Activated naive CD4-positive, alpha-beta T cell treated with anti-CD3 and anti-CD28 coated beads for 36 hours (primary cell): ENCODE data around the gene TNFSF15. TPM values are rescaled to one million over a fixed set of nuclear protein-coding genes. Genes with fewer than 3 reads are reported as not detected.
"Not testable (repeated sequence)": the region's sequence is repeated elsewhere in the genome, so short reads cannot be mapped to it uniquely, and the experiment has no call there.

Experiments
- CTCF ChIA-PET: fragments of 350-600 bp; sonication (Branson Sonifier 250); formaldehyde crosslinking; loops from one replicate; lab custom pipeline; 2021; ENCODE audit warnings: antibody characterized with exemption; lab: Charles Lee
- DNase-seq: peaks from one replicate; pipeline ENCODE4 v3.0.0-alpha.2; 2020
- H3K27ac Mint-ChIP-seq: one replicate; pipeline ENCODE4 v1.8.0; 2021; ENCODE audit warnings: mild to moderate bottlenecking, mixed read lengths
- H3K27me3 Mint-ChIP-seq: one replicate; pipeline ENCODE4 v1.8.0; 2021; ENCODE audit warnings: low read depth, mixed read lengths
- H3K36me3 Mint-ChIP-seq: one replicate; pipeline ENCODE4 v1.8.0; 2021; ENCODE audit warnings: low read depth, mixed read lengths
- H3K4me1 Mint-ChIP-seq: one replicate; pipeline ENCODE4 v1.8.0; 2021; ENCODE audit warnings: low read depth, mixed read lengths
- H3K4me3 Mint-ChIP-seq: one replicate; pipeline ENCODE4 v1.8.0; 2021; ENCODE audit warnings: mild to moderate bottlenecking, moderate library complexity, mixed read lengths
- H3K9me3 Mint-ChIP-seq: one replicate; pipeline ENCODE4 v1.8.0; 2021; ENCODE audit warnings: mixed read lengths
- intact Hi-C: fragments of 100-400 bp; cut with micrococcal nuclease; formaldehyde crosslinking; loops from one replicate; pipeline ENCODE4 v1.15.1; 2023
- total RNA-seq, 2 experiments: library from RNA; stranded (reverse); gene quantifications; one replicate each; pipeline ENCODE4 v1.2.3, GENCODE V29; 2021

Gene TNFSF15
- total RNA-seq, 2 experiments from 2014 or later, result 0.62 to 0.74 TPM

DNA sequence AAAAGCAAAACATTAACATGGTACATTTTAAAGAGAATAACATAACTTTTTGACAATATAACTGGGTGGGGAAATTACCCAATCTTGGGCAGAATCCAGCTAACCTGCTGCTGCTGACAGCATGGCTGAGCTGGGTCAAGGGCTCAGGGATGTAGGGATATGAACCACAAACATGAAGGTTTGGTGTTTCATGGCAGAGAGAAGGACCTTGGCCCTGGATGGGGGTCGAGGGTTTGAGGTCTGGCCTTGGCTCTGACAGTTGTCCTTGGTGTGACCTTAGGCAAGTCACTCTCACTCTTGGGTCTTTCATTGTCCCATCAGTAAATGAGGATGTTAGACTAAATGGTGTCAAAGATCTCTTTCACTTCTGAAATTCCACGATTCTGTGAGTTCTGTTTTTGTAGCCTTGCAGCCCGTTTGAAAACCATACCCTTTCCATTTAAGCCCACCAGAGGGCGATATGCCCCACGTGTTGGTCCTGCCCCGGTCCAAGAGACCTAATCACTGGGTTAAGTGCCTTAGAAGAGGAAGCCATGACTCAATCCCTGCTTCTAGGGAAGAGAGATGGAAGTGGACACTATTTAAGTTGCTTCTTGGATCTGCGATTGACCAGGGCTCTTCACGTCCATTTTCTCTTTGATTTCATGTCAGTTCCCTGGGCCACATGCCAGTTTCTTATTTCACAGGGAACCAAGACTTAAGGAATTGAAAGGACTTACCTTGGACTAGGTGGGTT, 67.1 kb downstream of the TNFSF15 start:
- Mint-ChIP-seq H3K4me1 (peaks cover 56% of the 10 kb centered on the region), H3K4me3 (no peak overlapping the region), H3K27me3 (no peaks in the 10 kb centered on the region), H3K27ac (peak overlapping the region; percentile 86), H3K9me3 (no peaks in the 10 kb centered on the region), H3K36me3 (no peaks in the 10 kb centered on the region)
- DNase-seq, result peak; percentile 82
- CTCF ChIA-PET, result interaction anchor here (0.6 to 9.9 kb wide), 24 partner anchors 15 to 277 kb away, joined by 3 to 155 read pairs (median 6); partner anchors contain the start of gene TEX48
- intact Hi-C loops, result loop anchor here (1.0 to 5.0 kb wide), 4 partner anchors 56 to 331 kb away; partner anchors contain the start of gene TEX48

DNA sequence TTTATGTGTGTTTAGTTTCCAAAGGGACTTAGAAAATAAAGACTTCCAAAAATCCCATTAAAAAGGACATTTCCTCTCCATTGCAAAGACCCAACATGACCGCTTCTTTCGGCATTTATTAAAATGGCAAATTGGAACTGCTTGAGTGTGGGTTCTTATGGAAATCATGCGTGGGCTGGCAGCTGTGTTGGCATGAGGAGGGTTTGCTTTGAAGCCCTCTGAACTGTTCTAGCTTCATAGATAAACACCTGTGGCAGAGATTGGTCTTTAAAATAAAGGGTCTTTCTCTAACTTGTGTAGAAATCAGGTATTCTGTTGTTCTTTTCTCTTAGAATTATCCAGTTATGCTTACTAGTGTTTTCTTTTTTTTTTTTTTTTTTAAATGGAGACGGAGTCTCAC, 68.0 kb downstream of the TNFSF15 start:
- Mint-ChIP-seq H3K9me3 (no peaks in the 10 kb centered on the region), H3K27me3 (no peaks in the 10 kb centered on the region), H3K27ac (peak overlapping the region; percentile 70), H3K4me3 (no peak overlapping the region), H3K4me1 (peaks cover 56% of the 10 kb centered on the region), H3K36me3 (no peaks in the 10 kb centered on the region)
- no peak for DNase-seq
- intact Hi-C loops, result loop anchor here (1.0 to 5.0 kb wide), 3 partner anchors 19 to 331 kb away; no protein-coding TSS in a partner anchor
- CTCF ChIA-PET, result interaction anchor here (0.7 to 9.9 kb wide), 20 partner anchors 32 to 345 kb away, joined by 3 to 155 read pairs (median 5); partner anchors contain the start of gene TEX48

DNA sequence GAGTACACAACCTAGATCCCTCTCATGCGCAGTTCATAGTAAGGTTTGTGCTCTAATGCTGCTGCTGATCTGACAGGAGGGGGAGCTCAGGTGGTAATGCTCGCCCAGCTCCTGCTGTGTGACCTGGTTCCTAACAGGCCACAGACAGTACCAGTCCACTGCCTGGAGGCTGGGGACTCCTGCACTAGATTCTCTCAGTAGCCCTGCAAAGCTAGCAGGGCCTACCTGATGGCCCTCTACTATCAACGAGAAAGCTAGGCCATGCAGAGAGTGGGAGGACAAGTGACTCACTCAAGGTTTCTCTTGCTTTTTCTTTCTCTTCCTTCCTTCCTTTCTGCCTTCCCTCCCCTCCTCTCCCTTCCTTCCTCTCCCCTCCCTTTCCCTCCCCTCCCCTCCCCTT, 68.7 kb downstream of the TNFSF15 start:
- peak; percentile 54 for DNase-seq
- Mint-ChIP-seq H3K27ac (peak overlapping the region; percentile 87), H3K4me1 (peaks cover 56% of the 10 kb centered on the region), H3K36me3 (no peaks in the 10 kb centered on the region), H3K27me3 (no peaks in the 10 kb centered on the region), H3K4me3 (no peak overlapping the region), H3K9me3 (no peaks in the 10 kb centered on the region)
- CTCF ChIA-PET, result interaction anchor here (0.8 to 9.9 kb wide), 11 partner anchors 18 to 345 kb away, joined by 3 to 155 read pairs (median 4); partner anchors contain the start of gene TEX48
- intact Hi-C loops, result loop anchor here (1.0 to 5.0 kb wide), 3 partner anchors 18 to 330 kb away; no protein-coding TSS in a partner anchor

DNA sequence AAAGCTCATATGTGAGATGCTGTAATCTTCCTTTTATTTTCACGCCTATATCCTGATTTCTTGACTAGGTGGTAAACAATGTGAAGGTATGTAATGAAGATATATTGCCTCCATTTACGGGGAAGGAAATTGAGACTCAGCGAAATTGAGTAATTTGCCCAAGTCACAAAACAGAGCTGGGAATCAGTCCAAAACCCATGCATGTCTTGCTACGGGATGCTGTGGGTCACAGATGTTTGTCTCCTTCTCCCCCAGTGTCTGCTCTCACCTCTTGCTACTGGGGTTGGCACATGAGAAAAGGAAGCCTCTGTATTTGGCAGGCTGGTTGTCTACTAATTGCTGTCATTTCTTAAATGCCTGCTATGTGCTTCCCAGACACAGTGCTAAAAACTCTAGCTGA, 70.1 kb downstream of the TNFSF15 start:
- intact Hi-C loops, result loop anchor here (2.0 to 5.0 kb wide), 2 partner anchors 45 to 328 kb away; no protein-coding TSS in a partner anchor
- no peaks in the 10 kb centered on the region for H3K27me3 Mint-ChIP-seq
- H3K36me3 Mint-ChIP-seq, result no peaks in the 10 kb centered on the region
- H3K9me3 Mint-ChIP-seq, result no peaks in the 10 kb centered on the region
- H3K4me1 Mint-ChIP-seq, result peaks cover 56% of the 10 kb centered on the region
- H3K27ac Mint-ChIP-seq, result peak overlapping the region; percentile 2
- DNase-seq, result no peak
- H3K4me3 Mint-ChIP-seq, result no peak overlapping the region
- CTCF ChIA-PET, result interaction anchor here (1.0 to 9.9 kb wide), 7 partner anchors 12 to 280 kb away, joined by 3 to 155 read pairs (median 4); partner anchors contain the start of gene TEX48

DNA sequence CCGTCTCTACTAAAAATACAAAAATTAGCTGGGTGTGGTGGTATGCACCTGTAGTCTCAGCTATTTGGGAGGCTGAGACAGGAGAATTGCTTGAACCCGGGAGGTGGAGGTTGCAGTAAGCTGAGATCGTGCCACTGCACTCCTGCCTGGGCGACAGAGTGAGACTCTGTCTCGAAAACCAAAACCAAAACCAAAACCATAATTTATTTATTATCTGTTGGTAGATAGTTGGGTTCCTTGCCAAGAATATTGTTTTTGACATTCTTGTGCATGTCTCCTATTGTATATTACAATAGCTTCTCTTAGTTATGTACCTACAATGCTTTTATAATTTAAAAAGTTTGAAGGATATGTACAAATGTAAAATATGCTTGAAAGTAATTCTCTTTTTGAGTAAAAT, 70.7 kb downstream of the TNFSF15 start:
- CTCF ChIA-PET, result interaction anchor here (1.0 to 9.9 kb wide), 9 partner anchors 8 to 281 kb away, joined by 3 to 155 read pairs (median 4); partner anchors contain the start of gene TEX48
- peaks cover 56% of the 10 kb centered on the region for H3K4me1 Mint-ChIP-seq
- not testable (repeated sequence) for H3K36me3 Mint-ChIP-seq, H3K27me3 Mint-ChIP-seq, DNase-seq, H3K27ac Mint-ChIP-seq, H3K9me3 Mint-ChIP-seq, H3K4me3 Mint-ChIP-seq
- intact Hi-C loops, result loop anchor here (5.0 kb wide), 1 partner anchor 328 kb away; no protein-coding TSS in a partner anchor

Other genes starting within 250 kb of the TNFSF15 start
- 10 to 100 TPM; 26.7 to 28.8 TPM for gene ATP6V1G1, start 218.3 kb downstream of the TNFSF15 start, total RNA-seq
- 10 to 100 TPM; 23.6 to 24.1 TPM for gene TMEM268, start 194.7 kb downstream of the TNFSF15 start, total RNA-seq
- not detected for gene TEX53, start 148.2 kb downstream of the TNFSF15 start, total RNA-seq
- not detected for gene TEX48, start 123.8 kb downstream of the TNFSF15 start, total RNA-seq
- 10 to 100 TPM; 25.9 to 26.4 TPM for gene TNFSF8, start 124.6 kb upstream of the TNFSF15 start, total RNA-seq